GM19372 (cell line): ENCODE measurements around the gene NTN1.
"Not testable (repeated sequence)": the region's sequence is repeated elsewhere in the genome, so short reads cannot be mapped to it uniquely, and the experiment has no call there.

Experiments used
- ATAC-seq: cut with Tn5 transposase; IDR thresholded peaks from one replicate; pipeline ENCODE4 v1.9.1; 2021; ENCODE audit warnings: mild to moderate bottlenecking, low read depth, moderate library complexity; ENCODE audit not compliant: unreplicated experiment

Gene NTN1

DNA sequence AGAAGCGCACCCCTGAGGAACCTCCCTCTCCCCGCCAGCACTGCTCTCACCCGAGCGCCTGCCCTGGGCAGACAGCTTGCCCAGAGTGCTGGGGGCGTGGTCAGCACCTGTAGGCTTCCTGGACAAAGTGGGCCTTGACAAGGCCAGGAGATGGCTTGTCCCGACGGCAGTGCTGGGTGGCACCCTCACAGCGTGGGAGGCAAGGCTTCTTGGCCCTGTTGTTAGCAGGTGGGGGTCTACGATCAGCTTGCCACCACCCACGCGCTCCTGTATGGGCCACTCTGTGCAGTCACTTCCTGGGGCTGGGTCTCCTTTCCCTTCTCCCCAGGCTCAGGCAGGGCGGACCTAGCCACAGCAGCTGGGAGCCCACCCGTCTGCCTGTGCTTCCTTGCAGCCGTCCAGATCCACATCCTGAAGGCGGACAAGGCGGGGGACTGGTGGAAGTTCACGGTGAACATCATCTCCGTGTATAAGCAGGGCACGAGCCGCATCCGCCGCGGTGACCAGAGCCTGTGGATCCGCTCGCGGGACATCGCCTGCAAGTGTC, 218.0 kb downstream of the NTN1 start:
- ATAC-seq: no peak

- no peak for ATAC-seq
Observed at GRCh38 chr17:9239793-9240658, 218.7 kb downstream of the NTN1 start.

- ATAC-seq: no peak
Observed at GRCh38 chr17:9240659-9241370, 219.5 kb downstream of the NTN1 start.

GRCh38 chr17:9241371-9241712, 220.0 kb downstream of the NTN1 start:
- no peak for ATAC-seq

GRCh38 chr17:9241774-9242496, 220.6 kb downstream of the NTN1 start:
- ATAC-seq: no peak

- ATAC-seq: no peak
Observed at GRCh38 chr17:9242497-9242881, 221.2 kb downstream of the NTN1 start.

GRCh38 chr17:9242983-9243382, 221.7 kb downstream of the NTN1 start:
- ATAC-seq: no peak

GRCh38 chr17:9244066-9245052, 223.0 kb downstream of the NTN1 start:
- ATAC-seq: no peak

- ATAC-seq: no peak
Observed at GRCh38 chr17:9247401-9247938, 226.2 kb downstream of the NTN1 start.

GRCh38 chr17:9249245-9249953, 228.1 kb downstream of the NTN1 start:
- no peak for ATAC-seq

- ATAC-seq: no peak
Observed at GRCh38 chr17:9251273-9251672, 230.0 kb downstream of the NTN1 start.

DNA sequence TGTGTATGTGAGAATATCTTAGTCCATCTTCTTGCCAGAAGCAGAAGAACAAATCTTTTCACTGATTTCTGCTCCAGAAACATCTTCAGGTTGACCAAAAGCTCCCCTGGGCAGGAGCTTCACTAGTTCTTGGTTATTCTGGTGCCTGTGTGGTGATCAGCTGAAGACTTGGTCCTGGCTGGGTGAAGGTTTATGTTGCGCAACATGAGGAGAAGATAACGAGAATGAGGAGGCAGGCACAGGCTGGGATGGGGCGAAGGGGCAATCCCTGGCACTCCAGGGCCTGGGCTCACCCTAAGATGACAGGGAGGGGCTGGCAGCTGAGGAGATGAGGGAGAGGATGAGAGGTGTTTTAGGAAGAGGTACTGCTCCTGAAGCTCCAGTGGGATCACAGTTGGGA, 232.0 kb downstream of the NTN1 start:
- no peak for ATAC-seq

DNA sequence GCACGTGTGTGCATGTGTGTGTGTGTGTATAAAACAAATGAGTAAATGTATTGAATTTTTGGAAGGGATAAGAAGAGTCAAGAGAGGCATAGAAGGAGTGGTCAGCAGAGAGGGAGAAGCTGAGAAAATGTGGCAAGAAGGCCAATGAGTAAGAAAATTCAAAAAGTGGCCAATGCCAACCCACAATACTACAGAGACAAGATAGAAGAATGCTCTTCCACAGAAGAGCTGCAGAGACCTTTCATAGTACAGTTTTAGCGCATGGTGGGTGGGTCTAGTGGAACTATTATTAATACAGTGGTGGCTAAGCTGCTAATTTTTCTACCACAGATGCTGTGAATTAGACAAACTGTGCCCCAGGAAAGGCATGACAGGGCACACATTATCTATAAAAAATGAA, 233.5 kb downstream of the NTN1 start:
- ATAC-seq: no peak

GRCh38 chr17:9255833-9256232, 234.5 kb downstream of the NTN1 start:
- no peak for ATAC-seq

GRCh38 chr17:9256361-9256750, 235.0 kb downstream of the NTN1 start:
- no peak for ATAC-seq

DNA sequence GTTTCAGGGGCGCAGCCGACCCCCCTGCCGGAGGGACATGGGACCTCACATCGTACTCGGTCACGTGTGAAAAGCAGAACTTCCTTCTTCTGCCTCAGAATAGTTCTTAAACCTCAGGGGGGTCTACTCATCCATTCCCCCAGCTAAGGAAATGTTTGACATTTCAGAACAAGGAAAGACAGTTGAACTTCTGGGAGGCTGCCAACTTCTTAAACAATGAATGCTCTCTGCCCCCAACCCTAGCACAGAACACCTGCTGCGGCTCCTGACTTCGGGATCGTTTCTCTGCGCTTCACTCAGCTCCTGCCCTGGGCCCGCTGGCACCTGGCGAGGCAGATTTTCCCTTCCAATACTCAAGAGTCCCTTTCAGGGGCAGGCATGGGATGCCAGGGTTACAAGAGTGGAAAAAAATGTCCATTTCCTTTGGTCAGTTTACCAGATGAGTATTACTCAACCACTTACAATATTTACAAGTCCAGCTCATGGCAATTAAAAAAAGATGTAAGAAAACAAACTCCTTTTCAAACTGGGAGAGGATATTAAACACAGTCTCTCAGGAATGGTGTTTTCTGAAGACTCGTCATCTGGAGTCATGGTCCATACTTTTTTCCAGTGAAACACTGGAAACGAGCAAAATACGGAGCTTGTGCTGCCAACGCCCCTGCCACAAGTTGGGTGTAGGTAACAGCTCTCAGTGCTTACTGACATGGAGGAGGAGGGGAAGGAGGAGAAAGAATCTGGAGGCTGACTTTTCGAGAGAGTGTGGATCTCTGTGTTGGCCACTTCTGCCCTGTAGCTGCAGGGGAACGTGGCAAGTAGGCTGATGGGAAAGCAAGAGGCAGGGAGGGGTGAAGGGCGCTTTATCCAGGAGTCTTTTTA, 235.7 kb downstream of the NTN1 start:
- no peak for ATAC-seq

GRCh38 chr17:9257630-9257965, 236.3 kb downstream of the NTN1 start:
- ATAC-seq: not testable (repeated sequence)
